Nephron progenitor cell (in vitro differentiated cells): Measurements from ENCODE around the gene CEP164.

Experiments used
- DNase-seq: peaks from one replicate; pipeline ENCODE4 v3.0.0; 2021
- H3K27ac Mint-ChIP-seq: 2 replicates; pipeline ENCODE4 v1.8.0; 2021; ENCODE audit warnings: mild to moderate bottlenecking, moderate library complexity, mixed read lengths
- H3K27me3 Mint-ChIP-seq: 2 replicates; pipeline ENCODE4 v1.8.0; 2021; ENCODE audit warnings: mild to moderate bottlenecking, low read depth, mixed read lengths; ENCODE audit not compliant: poor library complexity
- H3K36me3 Mint-ChIP-seq: 2 replicates; pipeline ENCODE4 v1.8.0; 2021; ENCODE audit warnings: low read depth, mixed read lengths
- H3K4me1 Mint-ChIP-seq: 2 replicates; pipeline ENCODE4 v1.8.0; 2021; ENCODE audit warnings: mixed read lengths
- H3K4me3 Mint-ChIP-seq: 2 replicates; pipeline ENCODE4 v1.8.0; 2021; ENCODE audit warnings: mild to moderate bottlenecking, moderate library complexity, mixed read lengths
- H3K9me3 Mint-ChIP-seq: 2 replicates; pipeline ENCODE4 v1.8.0; 2021; ENCODE audit warnings: mild to moderate bottlenecking, moderate library complexity, mixed read lengths
- TF ChIP-seq, protein P1 (sequence below): fragments of 200-600 bp; sonication (generic); IDR thresholded peaks from 2 replicates; pipeline ENCODE4 v1.5.0; 2021; ENCODE audit warnings: antibody characterized with exemption

CEP164 gene

DNA sequence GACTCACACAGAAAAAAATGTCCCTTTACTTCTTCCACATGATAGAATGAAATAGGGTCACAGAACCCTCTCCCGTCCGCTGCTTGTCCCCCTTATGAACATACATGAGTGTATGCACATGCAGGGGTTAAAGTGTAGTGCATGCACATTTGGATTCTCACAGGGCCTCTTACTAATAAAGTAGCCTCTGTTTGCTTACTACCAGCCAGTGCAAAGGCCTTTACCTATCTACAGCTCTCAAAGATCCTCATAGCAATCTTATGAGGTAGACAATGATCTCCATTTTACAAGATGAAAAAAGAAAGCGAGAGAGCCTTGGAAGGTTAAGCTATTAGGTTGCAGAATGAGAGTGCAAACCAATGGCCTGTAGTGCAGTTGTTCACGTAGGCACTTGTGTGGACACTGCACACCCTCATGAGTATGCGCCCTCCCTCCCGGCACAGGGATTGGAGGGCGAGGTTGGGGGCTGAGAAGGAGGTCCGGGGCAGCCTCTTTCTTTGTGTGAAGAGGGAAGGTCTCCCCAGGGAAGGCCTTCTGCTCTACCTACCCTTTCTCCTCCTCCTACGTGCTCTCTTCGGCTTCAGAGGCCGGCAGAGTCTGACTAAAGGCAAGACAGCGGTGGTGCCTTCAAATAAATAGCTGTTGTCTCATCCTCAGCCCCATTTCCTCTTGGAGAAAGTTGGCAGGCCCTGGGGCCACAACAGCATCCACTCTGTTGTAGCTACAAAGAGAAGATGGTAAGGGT, 91.3 kb downstream of the CEP164 start:
- DNase-seq, result no peak
- Mint-ChIP-seq H3K36me3 (peaks cover under 1% of the 10 kb centered on the region), H3K4me1 (peaks cover 16% of the 10 kb centered on the region), H3K27me3 (peaks cover 39% of the 10 kb centered on the region), H3K9me3 (no peaks in the 10 kb centered on the region), H3K4me3 (no peak overlapping the region), H3K27ac (no peak overlapping the region)
- TF ChIP-seq, protein P1, sequence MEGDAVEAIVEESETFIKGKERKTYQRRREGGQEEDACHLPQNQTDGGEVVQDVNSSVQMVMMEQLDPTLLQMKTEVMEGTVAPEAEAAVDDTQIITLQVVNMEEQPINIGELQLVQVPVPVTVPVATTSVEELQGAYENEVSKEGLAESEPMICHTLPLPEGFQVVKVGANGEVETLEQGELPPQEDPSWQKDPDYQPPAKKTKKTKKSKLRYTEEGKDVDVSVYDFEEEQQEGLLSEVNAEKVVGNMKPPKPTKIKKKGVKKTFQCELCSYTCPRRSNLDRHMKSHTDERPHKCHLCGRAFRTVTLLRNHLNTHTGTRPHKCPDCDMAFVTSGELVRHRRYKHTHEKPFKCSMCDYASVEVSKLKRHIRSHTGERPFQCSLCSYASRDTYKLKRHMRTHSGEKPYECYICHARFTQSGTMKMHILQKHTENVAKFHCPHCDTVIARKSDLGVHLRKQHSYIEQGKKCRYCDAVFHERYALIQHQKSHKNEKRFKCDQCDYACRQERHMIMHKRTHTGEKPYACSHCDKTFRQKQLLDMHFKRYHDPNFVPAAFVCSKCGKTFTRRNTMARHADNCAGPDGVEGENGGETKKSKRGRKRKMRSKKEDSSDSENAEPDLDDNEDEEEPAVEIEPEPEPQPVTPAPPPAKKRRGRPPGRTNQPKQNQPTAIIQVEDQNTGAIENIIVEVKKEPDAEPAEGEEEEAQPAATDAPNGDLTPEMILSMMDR, result no peak

GRCh38 chr11:117419482-117420142, 92.0 kb downstream of the CEP164 start:
- TF ChIP-seq, protein P1, result no peak
- Mint-ChIP-seq H3K27ac (no peak overlapping the region), H3K4me3 (no peak overlapping the region), H3K27me3 (peaks cover 42% of the 10 kb centered on the region), H3K4me1 (peaks cover 16% of the 10 kb centered on the region), H3K9me3 (no peaks in the 10 kb centered on the region), H3K36me3 (no peaks in the 10 kb centered on the region)
- no peak for DNase-seq

DNA sequence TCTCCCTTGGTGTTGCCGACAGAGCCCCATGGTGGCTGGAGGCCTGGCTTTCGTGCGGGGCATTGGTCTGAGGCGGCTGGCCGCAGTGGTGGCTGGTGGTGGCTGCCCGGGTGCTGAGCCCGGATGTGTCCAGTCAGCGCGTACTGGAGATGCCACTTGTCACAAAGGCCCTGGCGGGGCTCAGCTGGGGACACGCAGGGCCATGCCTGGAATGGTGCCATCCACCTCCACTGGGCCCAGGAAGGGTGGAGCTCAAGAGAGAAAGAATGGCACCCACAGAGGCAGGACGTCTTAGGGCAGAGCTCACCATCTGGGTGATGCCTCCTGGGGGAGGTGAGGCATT, 92.5 kb downstream of the CEP164 start:
- Mint-ChIP-seq H3K4me3 (no peak overlapping the region), H3K36me3 (no peaks in the 10 kb centered on the region), H3K27ac (no peak overlapping the region), H3K4me1 (peaks cover 16% of the 10 kb centered on the region), H3K27me3 (peaks cover 47% of the 10 kb centered on the region), H3K9me3 (no peaks in the 10 kb centered on the region)
- DNase-seq, result no peak
- TF ChIP-seq, protein P1, result no peak

DNA sequence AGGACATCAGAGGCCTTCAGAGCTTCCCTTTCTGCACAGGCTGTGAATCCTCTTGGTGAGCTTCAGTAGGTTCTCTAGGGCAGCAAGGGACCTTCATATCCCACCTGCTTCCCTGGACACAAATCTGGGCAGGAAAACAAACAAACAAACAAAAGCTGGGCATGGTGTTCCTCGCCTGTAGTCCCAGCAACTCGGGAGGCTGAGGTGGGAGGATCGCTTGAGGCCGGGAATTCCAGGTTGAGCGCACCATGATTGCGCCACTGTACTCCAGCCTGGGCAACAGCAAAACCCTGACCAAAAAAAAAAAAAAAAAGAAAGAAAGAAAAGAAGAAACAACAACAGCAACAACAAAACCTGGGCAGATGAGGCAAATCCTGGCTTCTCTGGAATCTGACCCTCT, 92.9 kb downstream of the CEP164 start:
- no peaks in the 10 kb centered on the region for H3K9me3 Mint-ChIP-seq
- no peak overlapping the region for H3K4me3 Mint-ChIP-seq
- peaks cover 50% of the 10 kb centered on the region for H3K27me3 Mint-ChIP-seq
- H3K27ac Mint-ChIP-seq, result no peak overlapping the region
- no peaks in the 10 kb centered on the region for H3K36me3 Mint-ChIP-seq
- DNase-seq, result no peak
- TF ChIP-seq, protein P1, result no peak
- peaks cover 11% of the 10 kb centered on the region for H3K4me1 Mint-ChIP-seq

- Mint-ChIP-seq H3K27me3 (peaks cover 53% of the 10 kb centered on the region), H3K36me3 (no peaks in the 10 kb centered on the region), H3K4me1 (peaks cover 15% of the 10 kb centered on the region), H3K27ac (no peak overlapping the region), H3K4me3 (no peak overlapping the region), H3K9me3 (no peaks in the 10 kb centered on the region)
- no peak for DNase-seq
- TF ChIP-seq, protein P1, result no peak
Observed at GRCh38 chr11:117421041-117421440, 93.4 kb downstream of the CEP164 start.

GRCh38 chr11:117421476-117421875, 93.8 kb downstream of the CEP164 start:
- H3K27me3 Mint-ChIP-seq, result peaks cover 57% of the 10 kb centered on the region
- no peak overlapping the region for H3K4me3 Mint-ChIP-seq
- no peaks in the 10 kb centered on the region for H3K36me3 Mint-ChIP-seq
- H3K4me1 Mint-ChIP-seq, result peaks cover 18% of the 10 kb centered on the region
- no peaks in the 10 kb centered on the region for H3K9me3 Mint-ChIP-seq
- no peak overlapping the region for H3K27ac Mint-ChIP-seq
- TF ChIP-seq, protein P1, result no peak
- DNase-seq, result no peak
